ENCODE measurements around the gene GREM1.

- TF ChIP-seq CTCF (IDR thresholded peaks at IDR 0.05; ENCODE audit: extremely low read depth in 1 of 2, insufficient read depth in 1 of 2, low read depth in 1 of 2, low read length in 2 of 2) (no peak), GATA2 (IDR thresholded peaks at IDR 0.05; ENCODE audit: insufficient read depth, insufficient read length, low read depth, low read length) (no peak), POLR2AphosphoS5 (IDR thresholded peaks at IDR 0.05; ENCODE audit: insufficient read depth, low read depth, low read length) (no peak), MAX (IDR thresholded peaks at IDR 0.05; ENCODE audit: insufficient read depth, insufficient read length) (no peak), MYC (IDR thresholded peaks at IDR 0.05; ENCODE audit: low read depth, low read length) (no peak), EZH2 (IDR thresholded peaks at IDR 0.05; ENCODE audit: borderline replicate concordance, low read depth, low read length, severe bottlenecking) (no peak)
Measured at GRCh38 chr15:32677238-32677750, 40.5 kb upstream of the GREM1 start.

All from endothelial cell of umbilical vein (primary cell).